GM19324 (cell line): ENCODE data around the gene CCS.

Experiments
- ATAC-seq: cut with Tn5 transposase; IDR thresholded peaks from one replicate; pipeline ENCODE4 v1.9.1; 2021; ENCODE audit warnings: mild to moderate bottlenecking, moderate library complexity; ENCODE audit not compliant: unreplicated experiment, low FRiP score

CCS gene

DNA sequence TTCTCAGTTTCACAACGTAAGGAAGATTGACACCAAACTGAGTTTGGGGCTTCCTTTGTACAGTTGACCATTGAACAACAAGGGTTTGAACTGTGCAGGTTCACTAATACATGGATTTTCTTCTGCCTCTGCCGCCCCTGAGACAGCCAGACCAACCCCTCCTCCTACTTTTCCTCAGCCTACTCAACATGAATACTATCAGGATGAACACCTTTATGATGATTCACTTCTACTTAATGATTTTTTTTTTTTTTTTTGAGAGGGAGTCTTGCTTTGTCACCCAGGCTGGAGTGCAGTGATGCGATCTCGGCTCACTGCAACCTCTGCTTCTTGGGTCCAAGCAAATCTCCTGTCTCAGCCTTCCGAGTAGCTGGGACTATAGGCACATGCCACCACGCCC is 60.1 kb downstream of the CCS start:
- no peak for ATAC-seq
